WERI-Rb-1 (cell line): ENCODE data around the gene GTPBP2.

Experiments used
- DNase-seq: peaks from one replicate; pipeline ENCODE4 v3.0.0-alpha.2; 2020
- H3K27ac ChIP-seq: fragments of 250-450 bp; sonication (Bioruptor Pico); 2 replicates; pipeline ENCODE4 v1.5.1; 2020; ENCODE audit warnings: mild to moderate bottlenecking, moderate library complexity
- H3K27me3 ChIP-seq: fragments of 250-450 bp; sonication (Bioruptor Pico); 2 replicates; pipeline ENCODE4 v1.5.1; 2021; ENCODE audit warnings: mild to moderate bottlenecking, low read depth, moderate library complexity; ENCODE audit not compliant: insufficient read depth, severe bottlenecking
- H3K36me3 ChIP-seq: fragments of 250-450 bp; sonication (Bioruptor Pico); 2 replicates; pipeline ENCODE4 v1.5.1; 2020; ENCODE audit warnings: mild to moderate bottlenecking, moderate library complexity
- H3K4me3 ChIP-seq: 2 replicates; pipeline ENCODE4 v1.5.1; 2011; ENCODE audit warnings: low read depth, mild to moderate bottlenecking, control low read depth, low read length
- H3K9me3 ChIP-seq: fragments of 250-450 bp; sonication (Bioruptor Pico); 2 replicates; pipeline ENCODE4 v1.5.1; 2021; ENCODE audit warnings: mild to moderate bottlenecking, moderate library complexity; ENCODE audit not compliant: severe bottlenecking
- CTCF ChIP-seq: IDR thresholded peaks from 2 replicates; pipeline ENCODE4 v1.5.1; 2011; ENCODE audit warnings: low read depth, mild to moderate bottlenecking, control low read depth, inconsistent platforms, low read length

GTPBP2 gene

GRCh38 chr6:43622541-43622940 is 6.5 kb downstream of the GTPBP2 start:
- Histone ChIP-seq H3K9me3 (no peaks in the 10 kb centered on the region), H3K27me3 (no peaks in the 10 kb centered on the region), H3K27ac (no peak overlapping the region), H3K4me3 (no peak overlapping the region), H3K36me3 (peaks cover 91% of the 10 kb centered on the region)
- no peak for TF ChIP-seq CTCF
- DNase-seq: no peak

- H3K36me3 ChIP-seq: peaks cover 90% of the 10 kb centered on the region
Measured at GRCh38 chr6:43621836-43622180, 7.3 kb downstream of the GTPBP2 start.

GRCh38 chr6:43621078-43621835 is 7.8 kb downstream of the GTPBP2 start:
- no peak for DNase-seq
- no peak overlapping the region for H3K27ac ChIP-seq
- H3K9me3 ChIP-seq: no peaks in the 10 kb centered on the region
- H3K27me3 ChIP-seq: no peaks in the 10 kb centered on the region
- H3K36me3 ChIP-seq: peaks cover 92% of the 10 kb centered on the region
- TF ChIP-seq CTCF: no peak
- no peak overlapping the region for H3K4me3 ChIP-seq

More at GRCh38 chr6:43621836-43622180, 7.3 kb downstream of the GTPBP2 start:
- Histone ChIP-seq H3K9me3 (no peaks in the 10 kb centered on the region), H3K27ac (no peak overlapping the region), H3K27me3 (no peaks in the 10 kb centered on the region), H3K4me3 (no peak overlapping the region)
- DNase-seq: no peak
- no peak for TF ChIP-seq CTCF

- DNase-seq: no peak
- no peak for TF ChIP-seq CTCF
- no peak overlapping the region; the same call in 1 of the 2 replicates for H3K27ac ChIP-seq
- H3K36me3 ChIP-seq: peaks cover 90% of the 10 kb centered on the region
- no peaks in the 10 kb centered on the region for H3K27me3 ChIP-seq
- no peaks in the 10 kb centered on the region for H3K9me3 ChIP-seq
- no peak overlapping the region for H3K4me3 ChIP-seq
Measured at GRCh38 chr6:43616725-43617472, 12.2 kb downstream of the GTPBP2 start.

- no peak for DNase-seq
- Histone ChIP-seq H3K27ac (no peak overlapping the region), H3K27me3 (no peaks in the 10 kb centered on the region), H3K4me3 (no peak overlapping the region), H3K9me3 (no peaks in the 10 kb centered on the region), H3K36me3 (peaks cover 90% of the 10 kb centered on the region)
- no peak for TF ChIP-seq CTCF
Measured at GRCh38 chr6:43614396-43614730, 14.7 kb downstream of the GTPBP2 start.
